Neural progenitor cell (in vitro differentiated cells): Measurements from ENCODE around the gene SEBOX. TPM values are rescaled to one million over a fixed set of nuclear protein-coding genes. Genes with fewer than 3 reads are reported as not detected.

Experiments used
- DNase-seq: peaks from one replicate; pipeline ENCODE4 v3.0.0-alpha.2; 2016; ENCODE audit warnings: low spot score
- H2AFZ ChIP-seq: fragments of 200-600 bp; sonication (generic); replicated peaks from 2 replicates; pipeline ENCODE4 v1.6.1; 2016; ENCODE audit warnings: antibody characterized with exemption
- H3F3A ChIP-seq: fragments of 200-600 bp; sonication (generic); 2 replicates; pipeline ENCODE4 v1.6.1; 2016; ENCODE audit warnings: antibody characterized with exemption, low read depth
- H3K27ac ChIP-seq: fragments of 200-600 bp; sonication (generic); 2 replicates; pipeline ENCODE4 v1.5.1; 2016; ENCODE audit warnings: mild to moderate bottlenecking
- H3K27me3 ChIP-seq: fragments of 200-600 bp; sonication (generic); 2 replicates; pipeline ENCODE4 v1.6.1; 2016; ENCODE audit warnings: mild to moderate bottlenecking, moderate library complexity
- H3K36me3 ChIP-seq: fragments of 200-600 bp; sonication (generic); 2 replicates; pipeline ENCODE4 v1.5.1; 2016
- H3K4me1 ChIP-seq: fragments of 200-600 bp; sonication (generic); 2 replicates; pipeline ENCODE4 v1.6.1; 2016; ENCODE audit warnings: mixed run types
- H3K4me2 ChIP-seq: fragments of 200-600 bp; sonication (generic); 2 replicates; pipeline ENCODE4 v1.6.1; 2016
- H3K4me3 ChIP-seq: fragments of 200-600 bp; sonication (generic); 2 replicates; pipeline ENCODE4 v1.5.1; 2016
- H3K79me2 ChIP-seq: fragments of 200-600 bp; sonication (generic); 2 replicates; pipeline ENCODE4 v1.6.1; 2016; ENCODE audit warnings: low read depth
- H3K9ac ChIP-seq: fragments of 200-600 bp; sonication (generic); 2 replicates; pipeline ENCODE4 v1.6.1; 2016
- H3K9me3 ChIP-seq: fragments of 200-600 bp; sonication (generic); 2 replicates; pipeline ENCODE4 v1.5.1; 2016; ENCODE audit warnings: low read depth
- H4K20me1 ChIP-seq: fragments of 200-600 bp; sonication (generic); 2 replicates; pipeline ENCODE4 v1.6.1; 2016; ENCODE audit warnings: low read depth
- H3K27ac Mint-ChIP-seq: 3 replicates; pipeline ENCODE4 v1.8.0; 2021; ENCODE audit warnings: mixed read lengths
- H3K27me3 Mint-ChIP-seq: 2 replicates; pipeline ENCODE4 v1.8.0; 2022; ENCODE audit warnings: low read depth, mild to moderate bottlenecking, inconsistent platforms, moderate library complexity, mixed read lengths; ENCODE audit not compliant: insufficient read depth
- H3K36me3 Mint-ChIP-seq: 3 replicates; pipeline ENCODE4 v1.8.0; 2021; ENCODE audit warnings: mixed read lengths
- H3K4me1 Mint-ChIP-seq: 3 replicates; pipeline ENCODE4 v1.8.0; 2021; ENCODE audit warnings: mixed read lengths
- H3K4me3 Mint-ChIP-seq: 3 replicates; pipeline ENCODE4 v1.8.0; 2021; ENCODE audit warnings: mild to moderate bottlenecking, moderate library complexity, mixed read lengths
- H3K9me3 Mint-ChIP-seq: 3 replicates; pipeline ENCODE4 v1.8.0; 2020; ENCODE audit warnings: mixed read lengths
- CTCF ChIP-seq: fragments of 200-600 bp; sonication (generic); IDR thresholded peaks from 2 replicates; pipeline ENCODE4 v1.5.1; 2017; ENCODE audit warnings: antibody characterized with exemption, mild to moderate bottlenecking
- EZH2 ChIP-seq: fragments of 200-600 bp; sonication (generic); IDR thresholded peaks from 2 replicates; pipeline ENCODE4 v1.6.1; 2017; ENCODE audit warnings: antibody characterized with exemption, mild to moderate bottlenecking, moderate library complexity
- EZH2phosphoT487 ChIP-seq: fragments of 200-600 bp; sonication (generic); IDR thresholded peaks from 2 replicates; pipeline ENCODE4 v1.6.1; 2017; ENCODE audit warnings: antibody characterized with exemption
- total RNA-seq: library from RNA; depleted of rRNA; stranded (reverse); fragments of >200 nt; gene quantifications from 2 replicates; pipeline ENCODE4 v1.2.3, GENCODE V29; 2015; ENCODE audit warnings: low replicate concordance

SEBOX gene
- total RNA-seq, 1 donor from 2014 or later = not detected

GRCh38 chr17:28346746-28347246 is 18.2 kb downstream of the SEBOX start:
- peaks cover 4% of the 10 kb centered on the region for H3K4me1 ChIP-seq
- no peaks in the 10 kb centered on the region for H3K79me2 ChIP-seq
- no peak overlapping the region for H3K4me3 Mint-ChIP-seq
- H3F3A ChIP-seq = peaks cover 17% of the 10 kb centered on the region
- H3K36me3 Mint-ChIP-seq = peaks cover 18% of the 10 kb centered on the region
- H3K9me3 Mint-ChIP-seq = no peaks in the 10 kb centered on the region
- no peak overlapping the region for H3K9ac ChIP-seq
- H3K4me1 Mint-ChIP-seq = peaks cover 10% of the 10 kb centered on the region
- TF ChIP-seq CTCF (peak; percentile 23), EZH2 (no peak)
- no peaks in the 10 kb centered on the region for H3K9me3 ChIP-seq
- H3K27me3 ChIP-seq = no peaks in the 10 kb centered on the region
- H4K20me1 ChIP-seq = peaks cover 19% of the 10 kb centered on the region
- no peaks in the 10 kb centered on the region for H3K36me3 ChIP-seq
- H3K27ac Mint-ChIP-seq = no peak overlapping the region
- no peaks in the 10 kb centered on the region for H3K27me3 Mint-ChIP-seq
- H3K4me2 ChIP-seq = no peak overlapping the region
- H3K27ac ChIP-seq = no peak overlapping the region
- H2AFZ ChIP-seq = no peak overlapping the region
- DNase-seq = peak; percentile 21
- H3K4me3 ChIP-seq = no peak overlapping the region

- Mint-ChIP-seq H3K36me3 (peaks cover 14% of the 10 kb centered on the region), H3K27ac (no peak overlapping the region), H3K9me3 (no peaks in the 10 kb centered on the region), H3K4me3 (no peak overlapping the region), H3K4me1 (peaks cover 10% of the 10 kb centered on the region), H3K27me3 (no peaks in the 10 kb centered on the region)
- Histone ChIP-seq H3K27me3 (no peaks in the 10 kb centered on the region), H4K20me1 (peaks cover 19% of the 10 kb centered on the region), H3K79me2 (no peaks in the 10 kb centered on the region), H3K4me1 (peaks cover 4% of the 10 kb centered on the region), H3K27ac (no peak overlapping the region), H2AFZ (no peak overlapping the region), H3K36me3 (no peaks in the 10 kb centered on the region), H3F3A (peaks cover 17% of the 10 kb centered on the region), H3K9me3 (no peaks in the 10 kb centered on the region), H3K9ac (no peak overlapping the region), H3K4me3 (no peak overlapping the region), H3K4me2 (no peak overlapping the region)
- peak; percentile 26 for DNase-seq
- no peak for TF ChIP-seq EZH2
- no peak for TF ChIP-seq EZH2phosphoT487
- no peak for TF ChIP-seq CTCF
Observed at GRCh38 chr17:28346199-28346580, 18.8 kb downstream of the SEBOX start.

- TF ChIP-seq CTCF (no peak), EZH2 (no peak), EZH2phosphoT487 (no peak)
- Histone ChIP-seq H3F3A (peaks cover 17% of the 10 kb centered on the region), H3K9ac (no peak overlapping the region), H3K4me1 (peaks cover 4% of the 10 kb centered on the region), H3K27me3 (no peaks in the 10 kb centered on the region), H3K79me2 (no peaks in the 10 kb centered on the region), H3K9me3 (no peaks in the 10 kb centered on the region), H3K27ac (no peak overlapping the region), H3K4me2 (no peak overlapping the region), H3K4me3 (no peak overlapping the region), H2AFZ (no peak overlapping the region), H3K36me3 (no peaks in the 10 kb centered on the region), H4K20me1 (peaks cover 19% of the 10 kb centered on the region)
- Mint-ChIP-seq H3K27me3 (no peaks in the 10 kb centered on the region), H3K4me1 (peaks cover 10% of the 10 kb centered on the region), H3K27ac (no peak overlapping the region), H3K9me3 (no peaks in the 10 kb centered on the region), H3K36me3 (peaks cover 11% of the 10 kb centered on the region), H3K4me3 (peak overlapping the region; percentile 66)
- no peak for DNase-seq
Observed at GRCh38 chr17:28345419-28346198, 19.4 kb downstream of the SEBOX start.
